GM12878 (cell line): Measurements from ENCODE around the gene MCAT. TPM values are rescaled to one million over a fixed set of nuclear protein-coding genes. Genes with fewer than 3 reads are reported as not detected.
"Not testable (repeated sequence)": the region's sequence is repeated elsewhere in the genome, so short reads cannot be mapped to it uniquely, and the experiment has no call there.

ENCODE experiments used
- ATAC-seq: fragments of 200-7000 bp; cut with Tn5 transposase; 3 replicates; pipeline ENCODE4 v1.9.1; 2020; ENCODE audit warnings: mild to moderate bottlenecking, moderate library complexity
- BruUV-seq: library from RNA; stranded (reverse); fragments of 400-500 nt; replicated peaks from 2 replicates; lab custom pipeline; 2021; lab: Mats Ljungman, UMichigan
- CTCF ChIA-PET: fragments of 300-600 bp; sonication (Branson Sonifier 250); formaldehyde crosslinking; extraction: SDS; loops from one replicate; lab custom pipeline; 2021; ENCODE audit warnings: inconsistent platforms; lab: Yijun Ruan, JAX
- POLR2A ChIA-PET: fragments of 350-600 bp; formaldehyde crosslinking; extraction: SDS; loops from one replicate; lab custom pipeline; 2021; ENCODE audit warnings: inconsistent platforms; lab: Charles Lee
- RAD21 ChIA-PET: fragments of 300-600 bp; sonication (Branson Sonifier 250); formaldehyde crosslinking; loops from one replicate; lab custom pipeline; 2023; ENCODE audit warnings: antibody characterized with exemption; ENCODE audit not compliant: unreplicated experiment; lab: Charles Lee
- SMC1A ChIA-PET: fragments of 300-600 bp; sonication (Branson Sonifier 250); formaldehyde crosslinking; loops from one replicate; lab custom pipeline; 2023; ENCODE audit not compliant: unreplicated experiment, uncharacterized antibody; lab: Charles Lee
- DNase-seq: peaks from one replicate; pipeline ENCODE4 v3.0.0-alpha.2; 2011; ENCODE audit warnings: low read depth, low spot score
- FAIRE-seq: peaks from 3 replicates; lab custom pipeline; 2011; peaks lifted over from hg19 to GRCh38; lab: Jason Lieb, UNC
- H2AFZ ChIP-seq: 2 replicates; pipeline ENCODE4 v1.6.0; 2011; ENCODE audit warnings: low read depth, low read length, control low read depth; ENCODE audit not compliant: control insufficient read depth
- H3K27ac ChIP-seq: 2 replicates; pipeline ENCODE4 v1.5.1; 2011; ENCODE audit warnings: control low read depth; ENCODE audit not compliant: control insufficient read depth, insufficient read depth
- H3K27me3 ChIP-seq, 2 experiments: replicated peaks in 1 of 2; 2 replicates each; pipeline versions ENCODE4 v1.6.0 to v1.6.1; 2011; ENCODE audit warnings: low read length in 1 of 2; ENCODE audit not compliant: control insufficient read depth in 2 of 2, insufficient read depth in 2 of 2
- H3K36me3 ChIP-seq, 2 experiments: 2 replicates each; pipeline ENCODE4 v1.5.1; 2011; ENCODE audit warnings: low read length in 1 of 2; ENCODE audit not compliant: control insufficient read depth in 2 of 2, insufficient read depth in 2 of 2
- H3K4me1 ChIP-seq: 2 replicates; pipeline ENCODE4 v1.6.1; 2011; ENCODE audit warnings: mild to moderate bottlenecking, low read length, moderate library complexity, mixed read lengths; ENCODE audit not compliant: control insufficient read depth, insufficient read depth
- H3K4me2 ChIP-seq: 2 replicates; pipeline ENCODE4 v1.6.0; 2011; ENCODE audit warnings: control low read depth; ENCODE audit not compliant: control insufficient read depth, insufficient read depth
- H3K4me3 ChIP-seq: fragments of 200-600 bp; sonication (generic); 2 replicates; pipeline ENCODE4 v1.5.1; 2016
- H3K79me2 ChIP-seq: 2 replicates; pipeline ENCODE4 v1.6.0; 2011; ENCODE audit warnings: low read length; ENCODE audit not compliant: control insufficient read depth, insufficient read depth
- H3K9ac ChIP-seq: 2 replicates; pipeline ENCODE4 v1.8.0; 2011; ENCODE audit warnings: low read length, control low read depth, mixed read lengths; ENCODE audit not compliant: control insufficient read depth, insufficient read depth
- H3K9me3 ChIP-seq: replicated peaks from 3 replicates; pipeline ENCODE4 v1.5.1; 2011; ENCODE audit warnings: mild to moderate bottlenecking, low read length; ENCODE audit not compliant: control insufficient read depth, insufficient read depth
- H4K20me1 ChIP-seq: 2 replicates; pipeline ENCODE4 v1.6.0; 2011; ENCODE audit not compliant: control insufficient read depth, insufficient read depth
- MYB ChIP-seq: fragments of 150-350 bp; IDR thresholded peaks from 2 replicates; pipeline ENCODE4 v1.6.1; 2014; ENCODE audit warnings: mild to moderate bottlenecking, low read depth, low read length, borderline replicate concordance
- PAX5 ChIP-seq: IDR thresholded peaks from 2 replicates; pipeline ENCODE4 v1.6.1; 2011; ENCODE audit warnings: low read depth, low read length, borderline replicate concordance
- WGBS: methylation state at CpG from one replicate; pipeline ENCODE4 v1.1.6; 2016; ENCODE audit warnings: low lambda C conversion rate; ENCODE audit not compliant: insufficient replicate concordance, insufficient coverage; ENCODE audit errors: missing lambda C conversion rate; 5-methylcytosine and 5-hydroxymethylcytosine counted together
- in situ Hi-C: fragments of 300-500 bp; cut with MboI; formaldehyde crosslinking; loops from 9 replicates; pipeline ENCODE4 v1.14.3; 2018; ENCODE audit warnings: mixed read lengths
- intact Hi-C: fragments of 100-400 bp; cut with micrococcal nuclease; formaldehyde crosslinking; loops from one replicate; pipeline ENCODE4 v1.14.2; 2022; ENCODE audit not compliant: unreplicated experiment
- polyA plus RNA-seq, 11 experiments: library from polyadenylated mRNA; depleted of rRNA in 4 of 11; unstranded in 6 of 11; stranded (reverse) in 5 of 11; fragments of >200 nt; fragmentation: Nextera tagmentation in 4 of 11; fragmentation: Illumina TruSeq in 1 of 11; extraction: Ambion mirVana in 4 of 11; extraction: Trizol in 1 of 11; gene quantifications; 1 replicate in 1 of 11; 2 replicates in 10 of 11; pipeline versions ENCODE4 v1.2.1 to v1.2.3, GENCODE V29; 2011 to 2016; ENCODE audit warnings: inconsistent platforms in 2 of 11, missing spikeins in 2 of 11, low read depth in 1 of 11
- total RNA-seq, 4 experiments: library from RNA; depleted of rRNA in 3 of 4; stranded (reverse); fragments of >200 nt in 3 of 4; fragmentation: Illumina TruSeq in 1 of 4; extraction: Trizol in 1 of 4; gene quantifications; 2 replicates each; pipeline versions ENCODE4 v1.2.1 to v1.2.3, GENCODE V29; 2013 to 2021
- TF ChIP-seq, protein P1 (sequence below): fragments of 450-650 bp; formaldehyde crosslinking; IDR thresholded peaks from 2 replicates; pipeline ENCODE4 v1.5.0; 2022; ENCODE audit warnings: mild to moderate bottlenecking, missing genetic modification characterization

The MCAT gene
- total and polyA plus RNA-seq, 10 of the 15 experiments (the other 5 are each of a cell fraction or from before 2014, with no cell fraction given): 3.6 to 29.1 (median 19.3) TPM

DNA sequence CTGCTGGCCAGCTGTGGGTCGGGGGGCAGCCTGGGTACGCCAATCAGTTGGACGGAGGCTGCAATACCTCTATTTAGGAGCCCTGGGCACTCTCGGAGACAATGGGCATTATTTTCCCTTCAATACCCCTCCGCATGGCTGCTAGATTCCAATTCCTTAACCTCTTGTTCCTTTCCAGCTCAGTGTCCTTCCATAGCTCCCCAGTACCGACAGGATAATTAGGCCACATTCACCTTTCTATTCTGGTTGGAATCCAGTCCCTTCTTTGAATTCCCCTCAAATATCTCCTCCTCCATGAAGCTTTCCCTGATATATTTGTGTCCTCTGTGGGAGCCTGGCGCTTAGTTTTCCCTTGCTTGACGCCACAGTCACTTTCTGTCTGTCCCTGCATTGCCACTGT, 36.9 kb downstream of the MCAT start:
- Histone ChIP-seq H3K4me2 (no peak overlapping the region), H3K4me1 (peaks cover 5% of the 10 kb centered on the region), H2AFZ (no peak overlapping the region), H3K27ac (no peak overlapping the region), H3K27me3 (peaks cover 0 to 2% of the 10 kb centered on the region in 2 experiments; a peak in 3 of 4 replicates), H3K36me3 (no peaks in the 10 kb centered on the region), H3K4me3 (no peak overlapping the region), H4K20me1 (no peaks in the 10 kb centered on the region), H3K9ac (no peak overlapping the region), H3K9me3 (no peaks in the 10 kb centered on the region), H3K79me2 (no peaks in the 10 kb centered on the region)
- no TSS peak for BruUV-seq
- RAD21 ChIA-PET: no interaction called here
- intact Hi-C loops: no loop called here
- TF ChIP-seq PAX5 (no peak), MYB (no peak)
- TF ChIP-seq, protein P1, sequence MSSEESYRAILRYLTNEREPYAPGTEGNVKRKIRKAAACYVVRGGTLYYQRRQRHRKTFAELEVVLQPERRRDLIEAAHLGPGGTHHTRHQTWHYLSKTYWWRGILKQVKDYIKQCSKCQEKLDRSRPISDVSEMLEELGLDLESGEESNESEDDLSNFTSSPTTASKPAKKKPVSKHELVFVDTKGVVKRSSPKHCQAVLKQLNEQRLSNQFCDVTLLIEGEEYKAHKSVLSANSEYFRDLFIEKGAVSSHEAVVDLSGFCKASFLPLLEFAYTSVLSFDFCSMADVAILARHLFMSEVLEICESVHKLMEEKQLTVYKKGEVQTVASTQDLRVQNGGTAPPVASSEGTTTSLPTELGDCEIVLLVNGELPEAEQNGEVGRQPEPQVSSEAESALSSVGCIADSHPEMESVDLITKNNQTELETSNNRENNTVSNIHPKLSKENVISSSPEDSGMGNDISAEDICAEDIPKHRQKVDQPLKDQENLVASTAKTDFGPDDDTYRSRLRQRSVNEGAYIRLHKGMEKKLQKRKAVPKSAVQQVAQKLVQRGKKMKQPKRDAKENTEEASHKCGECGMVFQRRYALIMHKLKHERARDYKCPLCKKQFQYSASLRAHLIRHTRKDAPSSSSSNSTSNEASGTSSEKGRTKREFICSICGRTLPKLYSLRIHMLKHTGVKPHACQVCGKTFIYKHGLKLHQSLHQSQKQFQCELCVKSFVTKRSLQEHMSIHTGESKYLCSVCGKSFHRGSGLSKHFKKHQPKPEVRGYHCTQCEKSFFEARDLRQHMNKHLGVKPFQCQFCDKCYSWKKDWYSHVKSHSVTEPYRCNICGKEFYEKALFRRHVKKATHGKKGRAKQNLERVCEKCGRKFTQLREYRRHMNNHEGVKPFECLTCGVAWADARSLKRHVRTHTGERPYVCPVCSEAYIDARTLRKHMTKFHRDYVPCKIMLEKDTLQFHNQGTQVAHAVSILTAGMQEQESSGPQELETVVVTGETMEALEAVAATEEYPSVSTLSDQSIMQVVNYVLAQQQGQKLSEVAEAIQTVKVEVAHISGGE (CRISPR knock-in tag): no peak
- WGBS: 62% methylated on average over 8 of the region's 8 CpGs
- ATAC-seq (no peak), FAIRE-seq (no peak), DNase-seq (no peak)
- CTCF ChIA-PET: no interaction called here
- POLR2A ChIA-PET: no interaction called here
- in situ Hi-C loops: no loop called here
- SMC1A ChIA-PET: no interaction called here

DNA sequence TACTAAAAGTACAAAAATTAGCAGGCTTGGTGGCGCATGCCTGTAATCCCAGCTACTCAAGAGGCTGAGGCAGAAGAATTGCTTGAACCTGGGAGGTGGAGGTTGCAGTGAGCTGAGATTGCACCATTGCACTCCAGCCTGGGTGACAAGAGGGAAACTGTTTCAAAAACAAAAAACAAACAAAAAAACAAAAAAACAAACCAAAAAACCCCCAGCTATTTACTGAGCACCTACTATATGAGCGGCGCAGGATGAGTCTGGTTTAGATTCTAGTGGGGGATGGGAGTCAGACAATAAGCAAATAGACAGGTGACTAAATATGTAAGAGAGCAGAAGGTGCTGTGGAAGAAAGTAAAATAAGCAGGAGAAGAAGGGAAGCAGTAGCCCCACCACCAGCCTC, 38.2 kb downstream of the MCAT start:
- H3K4me1 ChIP-seq, POLR2A ChIA-PET, H3K36me3 ChIP-seq, in situ Hi-C loops, H3K9me3 ChIP-seq, H3K4me2 ChIP-seq, ATAC-seq, DNase-seq, H3K27me3 ChIP-seq, H3K4me3 ChIP-seq, intact Hi-C loops, H2AFZ ChIP-seq, H4K20me1 ChIP-seq, H3K9ac ChIP-seq, RAD21 ChIA-PET, SMC1A ChIA-PET, BruUV-seq, H3K27ac ChIP-seq, H3K79me2 ChIP-seq, FAIRE-seq: not testable (repeated sequence)
- CTCF ChIA-PET: interaction anchor here (0.6 kb wide), 1 partner anchor 39 kb away, joined by 4 read pairs; no protein-coding TSS in a partner anchor
- 100% methylated on average over 3 of the region's 3 CpGs for WGBS
